PC-3 (cell line): ENCODE results near the gene RC3H1.

ENCODE experiments used
- CTCF ChIP-seq: fragments of 300-600 bp; sonication (generic); conservative IDR thresholded peaks from 2 replicates; pipeline ENCODE4 v1.5.1; 2017; ENCODE audit warnings: antibody characterized with exemption, low read depth, mild to moderate bottlenecking, low read length
- EZH2 ChIP-seq: fragments of 300-600 bp; sonication (generic); IDR thresholded peaks from one replicate; pipeline ENCODE4 v1.6.1; 2017; ENCODE audit warnings: antibody characterized with exemption, mild to moderate bottlenecking, low read length; ENCODE audit not compliant: unreplicated experiment
- EZH2phosphoT487 ChIP-seq: fragments of 300-600 bp; sonication (generic); IDR thresholded peaks from 2 replicates; pipeline ENCODE4 v1.6.1; 2018; ENCODE audit warnings: mild to moderate bottlenecking, antibody characterized with exemption, low read length, borderline replicate concordance

GRCh38 chr1:173937062-173937461, 85.1 kb downstream of the RC3H1 start:
- TF ChIP-seq CTCF (no peak), EZH2 (no peak), EZH2phosphoT487 (no peak)
